HG03442 (cell line): ENCODE results near the gene XIRP1.
"Not testable (repeated sequence)": the region's sequence is repeated elsewhere in the genome, so short reads cannot be mapped to it uniquely, and the experiment has no call there.

Source experiments
- ATAC-seq: cut with Tn5 transposase; IDR thresholded peaks from one replicate; pipeline ENCODE4 v1.9.1; 2021; ENCODE audit warnings: mild to moderate bottlenecking, moderate library complexity; ENCODE audit not compliant: unreplicated experiment

The XIRP1 gene

DNA sequence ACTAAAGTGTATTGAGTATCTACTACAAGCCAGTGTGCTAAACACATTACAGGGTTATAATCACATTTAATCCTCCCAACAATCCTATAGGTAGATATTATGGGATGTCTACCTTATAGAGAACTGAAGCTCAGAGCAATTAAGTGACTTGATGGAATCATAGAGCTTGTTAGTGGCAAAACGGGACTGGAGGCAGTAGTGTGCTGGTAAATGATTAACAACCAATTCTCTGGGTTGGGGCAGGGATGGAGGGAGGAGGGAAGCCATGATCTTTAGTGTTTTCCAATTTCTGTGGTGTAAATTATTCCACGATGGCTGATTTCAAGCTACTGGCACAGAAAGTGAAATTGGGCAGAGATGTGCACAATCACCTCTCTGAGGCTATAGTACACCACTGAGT, 20.5 kb downstream of the XIRP1 start:
- ATAC-seq = no peak

DNA sequence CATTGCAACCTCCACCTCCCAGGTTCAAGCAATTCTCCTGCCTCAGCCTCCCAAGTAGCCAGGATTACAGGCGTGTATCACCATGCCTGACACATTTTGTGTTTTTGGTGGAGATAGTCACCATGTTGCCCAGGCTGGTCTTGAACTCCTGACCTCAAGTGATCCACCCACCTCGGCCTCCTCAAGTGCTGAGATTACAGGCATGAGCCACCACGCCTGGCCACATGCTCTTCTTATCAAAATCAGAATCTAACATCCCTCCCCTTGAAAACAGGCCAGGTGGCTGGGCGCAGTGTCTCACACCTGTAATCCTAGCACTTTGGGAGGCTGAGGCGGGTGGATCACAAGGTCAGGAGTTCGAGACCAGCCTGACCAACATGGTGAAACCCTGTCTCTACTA, 21.5 kb downstream of the XIRP1 start:
- ATAC-seq = not testable (repeated sequence)

DNA sequence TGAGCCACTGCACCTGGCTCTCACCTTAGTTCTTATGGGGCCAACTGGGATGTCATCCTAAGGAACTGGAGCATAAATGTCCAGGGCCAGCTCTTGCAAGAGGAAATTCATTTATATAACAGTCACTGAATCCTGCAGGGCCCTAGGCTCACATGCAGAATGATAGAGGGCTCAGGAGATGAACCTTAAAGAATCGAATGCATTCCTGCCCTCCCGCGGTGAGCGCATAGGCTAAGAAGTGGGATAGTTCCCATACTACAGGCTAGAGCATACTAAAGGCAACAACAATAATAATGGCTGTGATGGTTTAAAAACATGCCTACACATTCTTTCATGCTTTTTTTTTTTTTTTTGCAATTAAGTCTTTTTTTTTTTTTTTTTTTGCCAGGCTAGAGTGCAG, 21.9 kb downstream of the XIRP1 start:
- no peak for ATAC-seq

DNA sequence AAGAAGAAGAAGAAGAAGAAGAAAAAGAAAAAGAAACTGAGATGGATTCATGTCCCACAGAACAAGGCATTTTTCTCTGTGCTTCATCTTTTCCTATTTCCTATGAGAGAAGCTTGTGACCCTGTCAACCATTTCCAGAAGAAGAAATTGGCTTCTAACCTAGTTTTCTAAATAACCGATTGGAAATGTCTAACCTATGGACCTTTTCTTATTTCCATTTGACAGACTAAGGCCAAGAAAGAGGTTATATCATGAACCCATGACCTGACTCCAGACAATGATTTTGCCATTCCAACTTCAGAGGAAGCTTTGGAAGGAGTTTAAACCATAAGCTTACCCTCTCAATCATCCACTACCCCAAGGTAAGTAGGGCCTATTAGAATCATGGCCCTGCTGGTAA, 22.7 kb downstream of the XIRP1 start:
- no peak for ATAC-seq

DNA sequence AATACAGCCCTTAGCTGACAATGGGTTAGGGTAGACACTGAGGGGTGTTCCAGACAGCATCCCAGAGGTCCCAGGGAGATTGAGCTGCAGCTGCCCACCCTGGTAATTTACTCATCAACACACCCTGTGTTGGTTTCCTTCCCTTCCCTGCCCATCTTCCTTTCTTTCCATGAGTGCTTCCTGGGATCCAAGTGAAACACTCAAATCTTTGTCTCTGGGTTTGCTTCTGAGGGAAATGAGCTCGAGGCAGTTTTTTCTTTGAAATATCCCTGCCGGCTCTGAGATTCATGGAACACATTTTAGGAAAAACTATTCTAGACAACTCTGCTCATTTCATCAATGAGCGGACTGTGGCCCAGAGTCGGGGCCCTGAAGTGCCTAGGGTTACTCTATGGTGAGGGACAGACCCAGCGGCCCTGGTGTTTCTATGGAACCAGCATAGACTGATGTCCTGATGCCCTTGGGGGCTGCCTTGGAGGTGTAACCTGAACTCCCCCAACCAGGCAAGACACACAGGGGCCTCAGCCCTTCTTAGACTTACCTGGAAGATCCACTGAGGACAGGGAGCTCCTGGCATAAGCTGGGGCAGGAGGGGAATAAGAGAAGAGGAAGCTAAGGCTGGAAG, 24.1 kb downstream of the XIRP1 start:
- no peak for ATAC-seq

DNA sequence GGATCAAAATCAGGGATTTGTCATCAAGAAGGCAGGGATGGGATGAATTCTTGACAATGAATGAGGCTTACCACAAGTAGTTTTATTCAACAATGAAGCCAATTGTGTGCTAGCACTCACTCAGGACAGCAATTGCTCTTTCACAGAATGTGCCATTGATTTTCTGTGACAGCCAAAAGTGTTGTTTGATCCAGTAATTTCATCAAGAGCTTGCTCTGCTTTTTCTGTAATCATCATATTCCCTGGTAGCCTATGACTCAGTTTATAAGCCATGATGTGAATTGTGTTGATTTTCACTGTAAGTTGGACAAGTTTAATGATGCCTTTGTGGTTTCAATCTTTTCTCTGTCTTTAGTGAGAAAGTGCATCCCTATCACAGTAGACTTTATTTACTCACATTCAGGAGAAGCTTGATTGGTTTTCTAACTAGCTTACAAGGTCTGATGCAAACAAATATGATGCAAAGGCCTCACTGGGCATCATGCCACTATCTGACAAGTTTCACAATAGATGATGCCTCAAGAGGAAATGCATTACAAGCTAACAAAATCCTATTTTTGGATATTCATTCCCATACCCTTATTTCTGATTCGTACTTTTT, 25.4 kb downstream of the XIRP1 start:
- no peak for ATAC-seq

DNA sequence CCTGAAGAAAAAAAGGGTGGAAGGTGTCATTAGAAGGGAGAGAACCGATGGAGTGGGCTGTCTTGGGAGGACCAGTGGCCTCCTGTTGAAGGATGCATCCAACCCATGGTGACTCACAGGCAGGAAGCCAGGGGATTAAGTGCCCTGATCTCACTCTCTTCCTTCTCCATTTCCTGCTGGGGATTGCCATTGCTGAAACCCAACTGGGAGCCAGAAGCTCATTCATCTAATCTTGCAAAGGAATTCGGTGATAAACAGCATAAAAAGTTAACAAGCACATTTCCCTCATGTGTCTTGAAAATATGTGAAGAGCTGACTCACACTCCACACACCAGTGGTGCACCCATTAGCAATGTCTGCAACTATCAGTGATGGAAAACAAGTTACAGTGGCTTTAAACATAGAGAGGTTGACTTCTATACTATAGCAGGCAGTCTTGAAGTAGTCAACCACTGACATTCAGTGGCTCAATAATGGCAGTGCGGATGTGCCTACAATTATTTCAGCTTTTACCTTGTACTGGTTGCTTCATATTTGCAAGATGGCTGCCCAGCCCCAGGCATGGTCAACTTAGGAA, 26.2 kb downstream of the XIRP1 start:
- ATAC-seq = no peak

DNA sequence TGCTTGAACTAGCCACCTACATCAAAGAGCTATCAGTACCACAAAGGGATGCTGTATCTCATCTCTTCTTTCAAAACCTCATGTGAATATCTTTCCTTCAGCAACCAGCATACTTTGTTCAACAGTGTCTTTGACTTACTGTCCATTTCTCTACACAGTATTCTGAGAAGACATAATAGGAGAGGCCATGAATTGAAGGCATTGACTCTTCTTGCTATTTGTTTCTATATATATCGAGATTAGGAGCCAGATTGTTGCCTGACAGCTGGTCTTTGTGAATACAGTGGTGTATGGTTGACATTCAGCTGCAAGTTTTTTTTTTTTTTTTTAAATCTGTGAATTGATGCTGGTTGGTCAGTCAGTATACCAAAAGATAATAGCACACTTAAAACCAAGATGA, 26.9 kb downstream of the XIRP1 start:
- ATAC-seq = no peak

DNA sequence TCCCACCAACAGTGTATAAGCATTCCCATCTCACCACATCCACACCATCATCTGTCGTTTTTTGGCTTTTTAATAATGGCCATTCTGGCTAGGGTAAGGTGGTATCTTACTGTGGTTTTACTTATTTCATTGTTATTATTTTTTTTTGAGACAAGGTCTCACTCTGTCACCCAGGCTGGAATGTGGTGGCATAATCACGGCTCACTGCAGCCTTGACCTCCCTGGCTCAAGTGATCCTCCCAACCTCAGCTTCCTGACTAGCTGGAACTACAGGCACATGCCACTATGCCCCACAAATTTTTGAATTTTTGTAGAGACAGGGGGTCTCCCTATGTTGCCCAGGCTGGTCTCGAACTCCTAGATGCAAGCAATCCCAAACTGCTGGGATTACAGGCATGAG, 28.0 kb downstream of the XIRP1 start:
- no peak for ATAC-seq

DNA sequence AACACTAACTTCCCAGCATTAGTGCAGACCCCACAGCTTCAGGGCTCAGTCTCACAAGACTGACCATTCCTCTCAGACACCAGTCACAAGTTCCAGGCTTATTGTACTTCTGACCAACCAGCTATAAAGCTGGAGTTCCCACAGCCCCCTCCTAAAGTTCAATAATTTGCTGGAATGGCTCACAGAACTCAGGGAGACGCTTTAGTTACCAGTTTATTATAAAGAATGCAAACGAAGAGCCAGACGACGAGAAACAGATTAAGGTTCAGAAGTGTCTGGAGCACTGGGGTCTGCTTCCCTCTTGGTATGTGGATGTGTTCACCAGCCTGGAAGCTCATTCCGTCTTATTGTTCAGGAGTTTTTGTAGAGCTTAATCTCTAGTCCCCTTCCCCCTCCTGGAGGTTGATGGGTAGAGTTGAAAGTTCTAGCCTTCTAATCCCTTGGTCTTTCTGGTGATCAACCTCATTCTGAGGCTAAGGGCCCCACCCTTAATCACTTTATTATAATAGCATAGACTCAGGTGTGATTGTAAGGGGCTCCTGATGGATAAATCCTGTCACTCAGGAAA, 34.2 kb downstream of the XIRP1 start:
- no peak for ATAC-seq

DNA sequence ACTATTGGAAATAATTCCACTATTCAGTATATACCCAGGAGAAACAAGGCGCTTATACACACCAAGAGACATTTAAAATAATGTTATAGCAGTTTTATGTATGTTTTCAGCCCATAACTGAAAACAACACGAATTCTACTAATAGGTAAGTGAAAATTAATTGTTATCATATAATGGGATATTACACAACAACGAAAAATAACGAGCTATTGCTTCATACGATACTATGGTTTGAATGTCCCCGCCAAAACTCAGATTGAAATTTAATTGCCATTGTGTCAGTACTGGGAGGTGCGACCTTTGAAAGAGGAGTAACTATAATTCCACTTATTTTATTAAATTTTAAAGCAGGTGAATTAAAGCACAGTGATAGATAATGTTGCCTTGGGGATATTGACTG, 35.0 kb downstream of the XIRP1 start:
- ATAC-seq = no peak

DNA sequence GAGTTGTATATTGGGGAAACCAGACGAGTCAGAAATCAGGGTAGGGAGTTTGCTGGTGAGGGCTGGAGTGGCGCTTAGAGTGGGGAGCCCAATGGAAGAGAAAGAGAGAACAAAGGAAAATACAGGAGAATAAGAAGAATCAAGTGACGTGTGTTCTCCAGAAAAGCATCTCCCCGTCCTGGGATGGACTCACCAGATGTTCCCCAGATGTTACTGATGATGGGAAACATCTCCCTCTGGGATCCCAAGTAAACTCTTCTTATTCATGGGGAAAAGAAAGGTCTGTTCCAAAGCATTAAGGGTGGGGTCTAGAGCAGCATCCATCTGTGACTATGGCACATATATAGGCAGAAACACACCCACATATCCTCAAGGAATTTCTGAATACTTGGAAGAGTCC, 36.0 kb downstream of the XIRP1 start:
- no peak for ATAC-seq

DNA sequence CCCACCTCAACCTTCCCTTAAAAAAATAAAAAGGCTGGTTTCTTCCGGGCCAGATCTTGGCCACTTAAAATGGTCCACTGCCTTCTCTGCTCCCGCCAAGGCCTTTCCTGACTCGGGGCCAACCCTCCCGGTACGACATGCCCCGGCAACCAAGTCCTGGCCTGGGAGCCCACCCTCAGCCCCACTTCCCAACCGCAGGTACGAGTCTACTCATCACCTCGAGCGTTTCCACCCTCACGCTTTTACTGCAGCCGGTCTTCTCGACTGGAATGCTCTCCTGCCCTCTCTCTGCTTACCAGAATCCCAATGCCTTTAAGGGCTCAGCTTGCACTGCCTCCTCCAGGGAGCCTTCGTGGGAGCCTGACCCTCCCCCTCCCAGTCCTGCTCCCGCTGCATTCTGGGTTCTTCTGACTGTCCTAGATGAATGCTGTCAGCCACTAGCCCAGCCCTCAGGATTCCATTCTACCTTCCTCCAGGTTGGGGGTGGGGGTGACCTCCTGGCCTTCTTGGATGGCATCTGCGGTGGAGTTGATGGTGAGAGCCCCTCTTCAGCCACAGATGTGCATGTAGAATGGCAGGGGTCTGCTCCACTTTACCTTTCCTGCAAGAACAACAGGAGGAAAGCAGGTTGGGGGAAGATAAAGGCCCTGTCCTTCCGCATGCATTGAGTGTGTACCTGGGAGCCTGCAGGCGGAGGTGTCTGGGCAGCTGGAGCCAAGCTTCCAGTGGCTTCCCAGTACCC, 37.9 kb downstream of the XIRP1 start:
- no peak for ATAC-seq

DNA sequence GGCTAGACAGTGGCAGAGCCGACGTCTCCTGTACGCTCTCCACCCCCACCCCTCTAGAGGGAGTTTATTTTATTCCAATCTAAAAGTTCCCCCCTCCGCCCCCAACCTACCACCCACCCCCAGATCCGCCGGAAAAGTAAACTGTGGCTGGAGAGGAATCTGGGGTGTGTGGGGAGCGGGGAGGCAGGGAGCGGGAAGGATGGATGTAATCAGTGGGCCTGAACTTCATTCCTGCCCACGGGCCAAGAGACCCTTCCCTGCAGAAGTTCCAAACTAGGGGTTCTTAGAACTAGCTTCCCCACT, 38.5 kb downstream of the XIRP1 start:
- no peak for ATAC-seq

DNA sequence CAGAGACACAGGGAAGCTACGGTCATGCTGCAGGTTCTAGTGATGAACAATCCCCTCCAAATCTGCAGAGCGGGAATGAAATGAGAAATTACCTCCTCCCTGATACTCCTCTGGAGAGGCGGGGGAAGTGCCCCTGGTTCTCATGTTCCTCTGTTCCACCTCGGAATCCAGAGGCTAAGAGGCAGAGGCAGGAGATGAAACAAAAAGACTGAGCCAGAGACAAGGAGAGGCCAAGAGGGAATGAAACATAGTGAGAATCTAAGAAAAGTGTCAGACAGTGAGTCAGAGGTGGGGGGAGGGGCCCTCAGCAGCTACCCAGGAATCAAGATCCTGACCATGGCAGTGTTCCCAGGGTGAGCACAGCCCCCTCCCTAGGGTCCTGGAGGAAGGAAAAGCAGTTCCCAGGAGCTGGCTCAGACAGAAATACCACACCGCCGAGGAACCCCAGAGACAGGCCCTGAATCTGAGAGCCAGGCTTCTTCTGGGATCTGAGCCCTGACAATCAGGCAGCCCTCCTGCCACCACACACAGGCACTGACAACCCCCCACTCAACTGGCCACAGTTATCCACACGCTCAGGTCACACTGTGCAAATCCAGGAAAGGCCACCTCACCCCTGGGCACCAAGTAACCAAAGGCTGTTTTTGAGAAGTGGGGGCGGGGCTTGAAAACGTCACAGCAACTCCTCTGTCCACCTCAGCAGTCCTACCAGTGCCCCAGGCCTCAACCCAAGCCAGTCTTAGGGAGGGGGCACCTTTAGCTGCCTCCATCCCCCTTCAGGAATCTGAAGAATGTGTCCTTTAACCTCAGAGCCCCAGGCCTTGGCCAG, 41.4 kb downstream of the XIRP1 start:
- no peak for ATAC-seq

DNA sequence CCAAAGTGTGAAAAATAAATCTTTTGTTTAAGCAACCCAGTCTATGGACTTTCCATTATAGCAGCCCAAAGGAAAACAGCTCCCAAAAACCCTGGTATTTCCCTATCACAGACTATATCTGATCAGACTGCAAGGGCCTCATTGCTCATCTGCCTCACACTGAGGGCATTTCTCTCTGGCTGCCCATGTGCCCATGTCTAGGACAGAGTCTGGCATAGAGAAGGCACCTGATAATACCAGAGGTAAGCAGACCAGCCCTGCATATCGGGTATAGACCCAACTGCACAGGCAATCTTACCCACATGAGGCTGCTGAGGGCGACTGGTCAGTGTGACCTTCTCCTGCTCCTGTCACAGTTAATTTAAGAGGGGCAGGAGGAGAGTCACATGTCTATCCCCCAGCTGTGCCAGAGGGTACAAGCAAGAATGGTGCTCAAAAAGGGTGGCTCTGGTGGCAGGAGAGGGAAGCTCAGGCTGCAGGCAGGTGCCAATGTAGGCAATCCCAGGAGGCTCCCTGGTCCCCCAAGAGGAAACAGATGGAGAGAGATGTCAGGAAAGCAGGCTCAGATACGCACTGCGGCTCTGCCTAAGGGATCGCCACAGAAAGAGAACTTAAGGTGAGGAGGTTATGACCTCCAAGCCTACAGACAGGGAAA, 42.1 kb downstream of the XIRP1 start:
- no peak for ATAC-seq

DNA sequence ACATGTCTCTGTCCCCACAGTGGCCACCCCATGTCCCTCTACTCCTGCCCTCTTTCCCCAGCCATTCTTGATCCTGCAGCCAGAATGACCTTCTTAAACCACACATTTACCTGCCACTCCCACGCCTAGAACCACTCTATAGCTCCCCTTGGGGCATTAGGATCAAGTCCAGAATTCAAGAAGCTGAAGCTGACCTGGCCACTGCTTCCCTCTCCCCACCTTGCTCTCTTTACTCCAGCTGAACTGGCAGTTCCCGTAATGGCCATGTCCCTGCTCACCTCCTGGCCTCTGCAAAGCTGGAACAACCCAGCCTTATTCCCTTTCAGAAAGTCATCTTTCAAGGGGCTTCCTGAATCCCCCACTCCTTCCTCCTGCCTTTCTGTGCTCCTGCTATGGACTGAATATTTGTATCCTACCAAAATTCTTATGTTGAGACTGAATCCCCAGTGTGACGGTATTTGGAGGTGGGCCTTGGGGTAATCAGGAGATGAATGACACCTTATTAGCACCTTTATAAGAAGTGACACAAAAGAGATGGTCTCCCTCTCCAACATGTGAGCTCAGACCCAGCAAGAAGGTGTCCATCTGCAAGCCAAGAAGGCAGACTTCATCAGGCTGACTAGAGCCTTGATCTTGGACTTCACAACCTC, 42.8 kb downstream of the XIRP1 start:
- no peak for ATAC-seq

DNA sequence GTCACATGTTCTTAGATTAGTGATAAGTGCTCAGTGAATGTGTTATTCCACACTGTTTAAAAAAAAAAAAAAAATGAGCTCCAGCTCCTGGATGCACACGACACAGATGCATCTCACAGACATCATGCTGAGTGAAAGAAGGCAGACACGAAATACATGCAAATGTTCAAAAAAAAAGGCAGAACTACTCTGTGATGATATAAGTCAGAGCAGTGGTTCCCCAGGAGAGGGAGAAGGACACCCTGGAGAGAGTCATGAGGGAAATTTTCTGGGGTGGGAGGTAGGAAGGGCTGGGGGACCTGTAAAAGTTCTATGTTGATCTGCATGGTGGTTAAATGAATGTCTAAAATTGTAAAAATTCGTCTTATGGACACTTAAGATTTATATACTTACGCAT, 43.3 kb downstream of the XIRP1 start:
- ATAC-seq = no peak

DNA sequence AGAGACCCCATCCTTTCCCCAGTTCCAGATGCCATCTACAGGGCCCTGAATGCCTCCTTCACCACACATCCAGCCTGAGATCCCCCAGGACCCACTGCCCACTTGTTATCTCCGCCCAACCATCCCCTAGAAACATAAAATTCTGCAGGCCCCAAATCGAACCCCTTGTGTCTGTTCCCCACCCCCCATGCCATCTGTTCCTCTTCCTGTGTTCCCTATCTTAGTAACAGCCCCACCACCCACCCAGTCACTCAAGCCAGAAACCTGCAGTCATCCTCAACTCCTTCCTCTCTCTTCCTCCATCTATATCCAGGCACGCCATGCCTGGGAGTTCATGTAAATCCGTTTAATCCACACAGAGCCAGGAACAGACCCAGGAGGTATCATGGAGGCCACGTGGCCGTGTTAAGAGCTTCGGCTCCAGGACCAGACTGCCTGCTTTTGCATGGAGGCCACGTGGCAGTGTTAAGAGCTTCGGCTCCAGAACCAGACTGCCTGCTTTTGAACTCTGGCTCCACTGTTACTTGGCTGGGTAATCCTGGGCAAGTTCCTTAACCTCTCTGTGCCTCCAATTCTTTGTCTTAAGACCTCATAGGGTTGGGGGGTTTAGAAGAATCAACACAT, 43.8 kb downstream of the XIRP1 start:
- ATAC-seq = no peak
